Tibial nerve (tissue), 4 donors: Measurements from ENCODE around the gene SCGB3A2.

Experiments used
- EP300 ChIP-seq, 2 donors: sonication (generic); formaldehyde crosslinking; IDR thresholded peaks; one replicate each; pipeline ENCODE4 v1.6.1; 2017; ENCODE audit warnings: antibody characterized with exemption in 2 of 2, mild to moderate bottlenecking in 1 of 2
- POLR2A ChIP-seq, 2 donors: fragments of 450-650 bp; IDR thresholded peaks; one replicate each; pipeline ENCODE4 v1.6.1; 2017; ENCODE audit warnings: antibody characterized with exemption in 2 of 2, mild to moderate bottlenecking in 2 of 2, moderate library complexity in 2 of 2
- TF ChIP-seq, protein P1 (sequence below), 5 experiments: fragments of 200-600 bp in 3 of 5; fragments of 450-650 bp in 2 of 5; sonication (generic) in 3 of 5; IDR thresholded peaks; one replicate each; pipeline ENCODE4 v1.5.1; 2016 to 2019; ENCODE audit warnings: antibody characterized with exemption in 5 of 5, mild to moderate bottlenecking in 3 of 5, moderate library complexity in 2 of 5

DNA sequence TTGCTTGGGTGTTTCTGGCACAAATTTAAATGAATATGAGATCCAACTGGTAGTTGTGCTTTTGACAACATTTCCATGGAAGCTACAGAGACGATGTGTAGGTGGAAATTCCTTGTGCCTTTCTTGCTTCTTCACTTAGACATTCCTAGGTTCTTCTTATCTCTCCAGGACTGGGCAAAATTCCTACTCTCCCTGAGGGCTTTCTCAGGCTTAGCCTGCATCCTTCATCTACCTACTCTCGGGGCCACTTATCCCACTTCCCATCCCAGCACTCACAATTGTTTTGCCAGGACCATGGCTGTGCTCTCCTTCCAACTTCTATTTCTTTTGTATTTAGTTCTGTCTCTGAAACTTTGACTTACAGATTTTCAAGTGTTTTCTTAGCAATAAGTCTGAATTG is 29.3 kb upstream of the SCGB3A2 start:
- TF ChIP-seq POLR2A (IDR thresholded peaks at IDR 0.05) (no peak), EP300 (IDR thresholded peaks at IDR 0.05) (no peak)
- TF ChIP-seq, protein P1, sequence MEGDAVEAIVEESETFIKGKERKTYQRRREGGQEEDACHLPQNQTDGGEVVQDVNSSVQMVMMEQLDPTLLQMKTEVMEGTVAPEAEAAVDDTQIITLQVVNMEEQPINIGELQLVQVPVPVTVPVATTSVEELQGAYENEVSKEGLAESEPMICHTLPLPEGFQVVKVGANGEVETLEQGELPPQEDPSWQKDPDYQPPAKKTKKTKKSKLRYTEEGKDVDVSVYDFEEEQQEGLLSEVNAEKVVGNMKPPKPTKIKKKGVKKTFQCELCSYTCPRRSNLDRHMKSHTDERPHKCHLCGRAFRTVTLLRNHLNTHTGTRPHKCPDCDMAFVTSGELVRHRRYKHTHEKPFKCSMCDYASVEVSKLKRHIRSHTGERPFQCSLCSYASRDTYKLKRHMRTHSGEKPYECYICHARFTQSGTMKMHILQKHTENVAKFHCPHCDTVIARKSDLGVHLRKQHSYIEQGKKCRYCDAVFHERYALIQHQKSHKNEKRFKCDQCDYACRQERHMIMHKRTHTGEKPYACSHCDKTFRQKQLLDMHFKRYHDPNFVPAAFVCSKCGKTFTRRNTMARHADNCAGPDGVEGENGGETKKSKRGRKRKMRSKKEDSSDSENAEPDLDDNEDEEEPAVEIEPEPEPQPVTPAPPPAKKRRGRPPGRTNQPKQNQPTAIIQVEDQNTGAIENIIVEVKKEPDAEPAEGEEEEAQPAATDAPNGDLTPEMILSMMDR (IDR thresholded peaks at IDR 0.05), result no peak
